ENCODE results near the gene PEPD. TPM values are rescaled to one million over a fixed set of nuclear protein-coding genes. Genes with fewer than 3 reads are reported as not detected.

PEPD gene
- total RNA-seq, 1 donor: 87.9 TPM

- DNase-seq (ENCODE audit: insufficient read length, low spot score, missing footprints): peak; percentile 74
- no peaks in the 10 kb centered on the region for H3K4me1 ChIP-seq (ENCODE audit: insufficient read depth, low read length)
- H3K79me2 ChIP-seq (ENCODE audit: insufficient read depth, low read length): peaks cover 14% of the 10 kb centered on the region
- no peak overlapping the region for H3K27ac ChIP-seq (ENCODE audit: low read depth, low read length)
- no peaks in the 10 kb centered on the region for H3K27me3 ChIP-seq (ENCODE audit: insufficient read depth, low read length)
- peaks cover 9% of the 10 kb centered on the region for H4K20me1 ChIP-seq (ENCODE audit: insufficient read depth, low read length)
- no peaks in the 10 kb centered on the region for H3K36me3 ChIP-seq (ENCODE audit: insufficient read depth, low read length)
- H3K4me3 ChIP-seq (ENCODE audit: insufficient read depth, low read length): no peak overlapping the region
- no peak overlapping the region for H3K4me2 ChIP-seq (ENCODE audit: insufficient read depth, low read length)
- no peaks in the 10 kb centered on the region for H3K9me3 ChIP-seq (ENCODE audit: low read depth, low read length)
- no peak overlapping the region for H2AFZ ChIP-seq (ENCODE audit: low read length)
- no peak for TF ChIP-seq CTCF (IDR thresholded peaks at IDR 0.05; ENCODE audit: extremely low read depth, low read depth, low read length)
These were observed 18.0 kb downstream of the PEPD start for GRCh38 chr19:33503433-33504057.

- H3K27me3 ChIP-seq (ENCODE audit: insufficient read depth, low read length): no peaks in the 10 kb centered on the region
- no peak overlapping the region for H3K27ac ChIP-seq (ENCODE audit: low read depth, low read length)
- DNase-seq (ENCODE audit: insufficient read length, low spot score, missing footprints): peak; percentile 25
- no peak overlapping the region for H2AFZ ChIP-seq (ENCODE audit: low read length)
- peaks cover 14% of the 10 kb centered on the region for H3K79me2 ChIP-seq (ENCODE audit: insufficient read depth, low read length)
- no peak for TF ChIP-seq CTCF (IDR thresholded peaks at IDR 0.05; ENCODE audit: extremely low read depth, low read depth, low read length)
- H4K20me1 ChIP-seq (ENCODE audit: insufficient read depth, low read length): peaks cover 9% of the 10 kb centered on the region
- no peaks in the 10 kb centered on the region for H3K9me3 ChIP-seq (ENCODE audit: low read depth, low read length)
- no peaks in the 10 kb centered on the region for H3K4me1 ChIP-seq (ENCODE audit: insufficient read depth, low read length)
- H3K4me2 ChIP-seq (ENCODE audit: insufficient read depth, low read length): no peak overlapping the region
- H3K4me3 ChIP-seq (ENCODE audit: insufficient read depth, low read length): no peak overlapping the region
- no peaks in the 10 kb centered on the region for H3K36me3 ChIP-seq (ENCODE audit: insufficient read depth, low read length)
These were observed 18.6 kb downstream of the PEPD start for GRCh38 chr19:33503030-33503429.

GRCh38 chr19:33502521-33502920 is 19.1 kb downstream of the PEPD start:
- Histone ChIP-seq H3K4me2 (ENCODE audit: insufficient read depth, low read length) (no peak overlapping the region), H3K27ac (ENCODE audit: low read depth, low read length) (no peak overlapping the region), H3K4me1 (ENCODE audit: insufficient read depth, low read length) (no peaks in the 10 kb centered on the region), H3K9me3 (ENCODE audit: low read depth, low read length) (no peaks in the 10 kb centered on the region), H3K79me2 (ENCODE audit: insufficient read depth, low read length) (peaks cover 14% of the 10 kb centered on the region), H3K4me3 (ENCODE audit: insufficient read depth, low read length) (no peak overlapping the region), H3K36me3 (ENCODE audit: insufficient read depth, low read length) (no peaks in the 10 kb centered on the region), H2AFZ (ENCODE audit: low read length) (no peak overlapping the region), H4K20me1 (ENCODE audit: insufficient read depth, low read length) (peaks cover 9% of the 10 kb centered on the region), H3K27me3 (ENCODE audit: insufficient read depth, low read length) (no peaks in the 10 kb centered on the region)
- DNase-seq (ENCODE audit: insufficient read length, low spot score, missing footprints): peak; percentile 27
- TF ChIP-seq CTCF (IDR thresholded peaks at IDR 0.05; ENCODE audit: extremely low read depth, low read depth, low read length): no peak

- no peaks in the 10 kb centered on the region for H3K27me3 ChIP-seq (ENCODE audit: insufficient read depth, low read length)
- peak; percentile 73 for DNase-seq (ENCODE audit: insufficient read length, low spot score, missing footprints)
- H4K20me1 ChIP-seq (ENCODE audit: insufficient read depth, low read length): peaks cover 9% of the 10 kb centered on the region
- no peak for TF ChIP-seq CTCF (IDR thresholded peaks at IDR 0.05; ENCODE audit: extremely low read depth, low read depth, low read length)
- H2AFZ ChIP-seq (ENCODE audit: low read length): no peak overlapping the region
- no peak overlapping the region for H3K27ac ChIP-seq (ENCODE audit: low read depth, low read length)
- H3K4me2 ChIP-seq (ENCODE audit: insufficient read depth, low read length): no peak overlapping the region
- no peaks in the 10 kb centered on the region for H3K36me3 ChIP-seq (ENCODE audit: insufficient read depth, low read length)
- H3K4me3 ChIP-seq (ENCODE audit: insufficient read depth, low read length): no peak overlapping the region
- H3K9me3 ChIP-seq (ENCODE audit: low read depth, low read length): no peaks in the 10 kb centered on the region
- no peaks in the 10 kb centered on the region for H3K4me1 ChIP-seq (ENCODE audit: insufficient read depth, low read length)
- H3K79me2 ChIP-seq (ENCODE audit: insufficient read depth, low read length): peaks cover 12% of the 10 kb centered on the region
These were observed 19.8 kb downstream of the PEPD start for GRCh38 chr19:33501693-33502356.

All from osteoblast (primary cell).